Measurements from ENCODE around the gene GPR171.

The GPR171 gene

GRCh38 chr3:151213881-151214280 is 10.9 kb upstream of the GPR171 start:
- H3K27ac ChIP-seq: no peak overlapping the region
- TF ChIP-seq ZFX (IDR thresholded peaks at IDR 0.05) (no peak), CTCF (conservative IDR thresholded peaks at IDR 0.05) (no peak)

- no peak overlapping the region for H3K27ac ChIP-seq
- TF ChIP-seq CTCF (conservative IDR thresholded peaks at IDR 0.05) (no peak), ZFX (IDR thresholded peaks at IDR 0.05) (no peak)
Measured at GRCh38 chr3:151213151-151213550, 10.1 kb upstream of the GPR171 start.

GRCh38 chr3:151210676-151211381 is 7.8 kb upstream of the GPR171 start:
- TF ChIP-seq ZFX (IDR thresholded peaks at IDR 0.05) (no peak), CTCF (conservative IDR thresholded peaks at IDR 0.05) (peak; percentile 30)
- no peak overlapping the region for H3K27ac ChIP-seq

GRCh38 chr3:151209654-151210053 is 6.6 kb upstream of the GPR171 start:
- no peak overlapping the region for H3K27ac ChIP-seq
- no peak for TF ChIP-seq CTCF (conservative IDR thresholded peaks at IDR 0.05)
- no peak for TF ChIP-seq ZFX (IDR thresholded peaks at IDR 0.05)

GRCh38 chr3:151206201-151206600 is 3.2 kb upstream of the GPR171 start:
- H3K27ac ChIP-seq: no peak overlapping the region
- no peak for TF ChIP-seq ZFX (IDR thresholded peaks at IDR 0.05)
- TF ChIP-seq CTCF (conservative IDR thresholded peaks at IDR 0.05): no peak

- no peak for TF ChIP-seq CTCF (conservative IDR thresholded peaks at IDR 0.05)
- no peak for TF ChIP-seq ZFX (IDR thresholded peaks at IDR 0.05)
- no peak overlapping the region for H3K27ac ChIP-seq
Measured at GRCh38 chr3:151205482-151205881, 2.5 kb upstream of the GPR171 start.

GRCh38 chr3:151204530-151205402 is 1.8 kb upstream of the GPR171 start:
- no peak overlapping the region for H3K27ac ChIP-seq
- TF ChIP-seq CTCF (conservative IDR thresholded peaks at IDR 0.05): no peak
